C4-2B (cell line): Measurements from ENCODE around the gene PDE4D.

ENCODE experiments used
- ZFX ChIP-seq: fragments of 450-650 bp; IDR thresholded peaks from 2 replicates; pipeline ENCODE4 v1.6.1; 2017
- TF ChIP-seq, protein P1 (sequence below): fragments of 450-650 bp; conservative IDR thresholded peaks from 2 replicates; pipeline ENCODE4 v1.5.1; 2017; ENCODE audit warnings: mild to moderate bottlenecking

DNA sequence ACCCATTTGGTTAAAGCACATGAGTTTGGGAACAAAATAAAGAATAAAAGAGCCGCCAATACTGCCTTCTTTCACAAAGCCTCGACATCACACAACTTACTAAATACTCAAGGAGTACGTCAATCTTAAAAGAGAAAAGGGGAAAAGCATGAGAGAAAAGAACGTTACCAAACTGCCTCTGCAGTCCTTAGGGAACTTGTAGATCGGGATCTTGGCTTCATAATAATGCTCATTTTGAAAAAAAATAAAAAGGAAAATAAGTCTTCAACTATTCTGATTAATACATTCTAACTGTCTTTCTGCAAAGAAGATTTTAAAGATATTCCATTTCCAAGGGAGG, 618.4 kb downstream of the PDE4D start:
- TF ChIP-seq, protein P1, sequence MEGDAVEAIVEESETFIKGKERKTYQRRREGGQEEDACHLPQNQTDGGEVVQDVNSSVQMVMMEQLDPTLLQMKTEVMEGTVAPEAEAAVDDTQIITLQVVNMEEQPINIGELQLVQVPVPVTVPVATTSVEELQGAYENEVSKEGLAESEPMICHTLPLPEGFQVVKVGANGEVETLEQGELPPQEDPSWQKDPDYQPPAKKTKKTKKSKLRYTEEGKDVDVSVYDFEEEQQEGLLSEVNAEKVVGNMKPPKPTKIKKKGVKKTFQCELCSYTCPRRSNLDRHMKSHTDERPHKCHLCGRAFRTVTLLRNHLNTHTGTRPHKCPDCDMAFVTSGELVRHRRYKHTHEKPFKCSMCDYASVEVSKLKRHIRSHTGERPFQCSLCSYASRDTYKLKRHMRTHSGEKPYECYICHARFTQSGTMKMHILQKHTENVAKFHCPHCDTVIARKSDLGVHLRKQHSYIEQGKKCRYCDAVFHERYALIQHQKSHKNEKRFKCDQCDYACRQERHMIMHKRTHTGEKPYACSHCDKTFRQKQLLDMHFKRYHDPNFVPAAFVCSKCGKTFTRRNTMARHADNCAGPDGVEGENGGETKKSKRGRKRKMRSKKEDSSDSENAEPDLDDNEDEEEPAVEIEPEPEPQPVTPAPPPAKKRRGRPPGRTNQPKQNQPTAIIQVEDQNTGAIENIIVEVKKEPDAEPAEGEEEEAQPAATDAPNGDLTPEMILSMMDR: no peak
- TF ChIP-seq ZFX: no peak
